Measurements from ENCODE around the gene CRYBA4. TPM values are rescaled to one million over a fixed set of nuclear protein-coding genes. Genes with fewer than 3 reads are reported as not detected.

Gene CRYBA4
- total and polyA plus RNA-seq, 7 donors, result not detected

DNA sequence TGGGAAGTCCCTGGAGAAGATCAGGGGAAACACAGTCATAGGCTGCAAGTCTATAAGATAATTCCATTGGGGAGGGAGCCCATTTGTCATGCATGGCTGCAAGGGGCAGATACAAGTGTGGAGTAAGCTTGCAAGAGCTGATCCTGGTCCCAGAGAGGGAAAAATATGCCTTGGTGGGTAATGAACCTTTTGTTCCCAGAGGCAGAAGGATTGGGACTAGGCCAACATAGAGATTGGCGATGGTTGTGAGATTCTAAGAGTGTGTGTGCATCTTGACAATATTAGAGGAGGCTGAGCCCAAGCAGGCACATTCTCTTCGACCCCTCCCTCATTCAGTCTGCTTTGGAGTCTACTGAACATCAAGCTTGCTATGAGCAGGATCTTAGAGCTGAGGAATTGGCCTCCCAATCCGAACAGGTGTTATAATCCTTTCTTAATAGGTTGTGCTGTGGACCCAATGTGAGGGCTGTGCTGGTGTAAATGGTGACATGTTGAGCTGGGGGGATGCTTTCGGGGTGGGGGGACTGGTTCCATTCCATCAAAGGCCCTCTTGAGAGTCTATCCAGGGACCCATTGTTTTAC is 54.0 kb downstream of the CRYBA4 start:
- DNase-seq, result no peak
- H3K4me1 ChIP-seq, result peaks cover 0 to 28% (median 22%) of the 10 kb centered on the region in 4 donors
- H3K36me3 ChIP-seq, result peaks cover 0 to under 1% (median 0%) of the 10 kb centered on the region in 4 donors
- no peak overlapping the region for H3K4me3 ChIP-seq
- TF ChIP-seq EP300 (IDR thresholded peaks at IDR 0.05) (no peak), POLR2AphosphoS5 (IDR thresholded peaks at IDR 0.05) (no peak), POLR2A (IDR thresholded peaks at IDR 0.05) (no peak)
- TF ChIP-seq, protein P1, sequence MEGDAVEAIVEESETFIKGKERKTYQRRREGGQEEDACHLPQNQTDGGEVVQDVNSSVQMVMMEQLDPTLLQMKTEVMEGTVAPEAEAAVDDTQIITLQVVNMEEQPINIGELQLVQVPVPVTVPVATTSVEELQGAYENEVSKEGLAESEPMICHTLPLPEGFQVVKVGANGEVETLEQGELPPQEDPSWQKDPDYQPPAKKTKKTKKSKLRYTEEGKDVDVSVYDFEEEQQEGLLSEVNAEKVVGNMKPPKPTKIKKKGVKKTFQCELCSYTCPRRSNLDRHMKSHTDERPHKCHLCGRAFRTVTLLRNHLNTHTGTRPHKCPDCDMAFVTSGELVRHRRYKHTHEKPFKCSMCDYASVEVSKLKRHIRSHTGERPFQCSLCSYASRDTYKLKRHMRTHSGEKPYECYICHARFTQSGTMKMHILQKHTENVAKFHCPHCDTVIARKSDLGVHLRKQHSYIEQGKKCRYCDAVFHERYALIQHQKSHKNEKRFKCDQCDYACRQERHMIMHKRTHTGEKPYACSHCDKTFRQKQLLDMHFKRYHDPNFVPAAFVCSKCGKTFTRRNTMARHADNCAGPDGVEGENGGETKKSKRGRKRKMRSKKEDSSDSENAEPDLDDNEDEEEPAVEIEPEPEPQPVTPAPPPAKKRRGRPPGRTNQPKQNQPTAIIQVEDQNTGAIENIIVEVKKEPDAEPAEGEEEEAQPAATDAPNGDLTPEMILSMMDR (IDR thresholded peaks at IDR 0.05), result no peak
- intact Hi-C loops (cut with DNase I), result loop anchor here (5.0 kb wide), 2 partner anchors 1132 to 1332 kb away; no protein-coding TSS in a partner anchor
- no peaks in the 10 kb centered on the region for H3K9me3 ChIP-seq
- 96 to 97% methylated on average over 4 of the region's 4 CpGs for WGBS, 2 donors
- H3K27ac ChIP-seq, result no peak overlapping the region
- H3K27me3 ChIP-seq, result no peaks in the 10 kb centered on the region

DNA sequence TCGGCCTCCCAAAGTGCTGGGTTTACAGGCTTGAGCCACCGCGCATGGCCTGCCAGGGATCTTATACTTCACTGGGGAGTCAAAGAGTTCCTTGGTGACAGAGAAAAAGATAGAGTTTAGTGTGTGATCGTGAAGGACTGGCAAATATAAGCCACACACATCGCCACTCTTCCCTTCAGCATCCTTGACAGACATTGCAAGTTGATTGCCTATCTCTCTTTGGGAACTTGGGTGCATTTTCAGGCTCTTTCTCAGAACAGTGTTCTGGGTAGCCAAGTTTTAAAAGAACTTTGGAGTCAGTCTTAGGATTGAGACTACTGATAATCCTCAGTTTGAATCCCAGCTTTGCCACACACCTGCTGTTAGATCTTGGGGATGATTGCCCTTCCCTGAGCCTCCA is 55.5 kb downstream of the CRYBA4 start:
- Histone ChIP-seq H3K36me3 (peaks cover 0 to 15% (median 4%) of the 10 kb centered on the region in 4 donors), H3K4me3 (no peak overlapping the region), H3K9me3 (no peaks in the 10 kb centered on the region), H3K27ac (no peak overlapping the region), H3K4me1 (peaks cover 0 to 31% (median 22%) of the 10 kb centered on the region in 4 donors), H3K27me3 (no peaks in the 10 kb centered on the region)
- no peak for DNase-seq
- WGBS, 2 donors, result 85 to 87% methylated on average over 5 of the region's 5 CpGs
- no peak for TF ChIP-seq POLR2A (IDR thresholded peaks at IDR 0.05)
- TF ChIP-seq, protein P1 (IDR thresholded peaks at IDR 0.05), result no peak
- no peak for TF ChIP-seq EP300 (IDR thresholded peaks at IDR 0.05)
- TF ChIP-seq POLR2AphosphoS5 (IDR thresholded peaks at IDR 0.05), result no peak
- intact Hi-C loops (cut with DNase I), result loop anchor here (5.0 kb wide), 2 partner anchors 1130 to 1330 kb away; no protein-coding TSS in a partner anchor

DNA sequence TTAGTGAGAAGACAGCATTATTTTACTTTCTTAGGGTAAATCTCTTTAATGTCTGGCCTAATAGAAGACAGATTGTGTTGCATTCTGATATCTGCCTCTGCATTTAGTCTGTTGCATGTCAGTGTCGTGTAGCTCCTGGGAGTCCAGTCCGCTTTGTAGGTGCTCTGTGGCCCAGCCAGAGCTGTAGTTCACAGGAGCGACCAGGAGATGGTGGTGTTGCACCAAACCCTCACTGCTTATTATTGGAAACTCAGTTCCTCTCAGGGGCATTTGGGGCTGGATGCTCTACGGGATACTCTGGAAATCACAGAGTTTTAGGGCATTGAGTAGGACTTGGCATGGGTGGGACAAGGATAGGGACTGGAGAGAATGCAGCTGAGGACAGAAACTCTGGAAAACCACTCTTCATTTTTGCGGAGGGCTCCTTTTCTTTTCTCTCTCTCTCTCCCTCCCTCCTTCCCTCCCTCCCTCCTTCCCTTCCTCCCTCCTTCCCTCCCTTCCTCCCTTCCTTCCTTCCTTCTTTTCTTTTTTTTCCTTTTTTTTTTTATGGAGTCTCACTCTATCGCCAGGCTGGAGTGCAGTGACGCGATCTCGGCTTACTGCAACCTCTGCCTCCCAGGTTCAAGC is 57.4 kb downstream of the CRYBA4 start:
- TF ChIP-seq, protein P1 (IDR thresholded peaks at IDR 0.05), result peak; percentile 49 to 88 (median 87)
- TF ChIP-seq POLR2AphosphoS5 (IDR thresholded peaks at IDR 0.05) (no peak), POLR2A (IDR thresholded peaks at IDR 0.05) (no peak)
- WGBS, 2 donors, result 56% methylated on average over 9 of the region's 9 CpGs
- intact Hi-C loops (cut with DNase I), result loop anchor here (5.0 kb wide), 2 partner anchors 1128 to 1328 kb away; no protein-coding TSS in a partner anchor
- Histone ChIP-seq H3K27me3 (no peaks in the 10 kb centered on the region), H3K27ac (no peak overlapping the region), H3K4me1 (peaks cover 0 to 18% (median 12%) of the 10 kb centered on the region in 4 donors), H3K36me3 (peaks cover 0 to 17% (median 5%) of the 10 kb centered on the region in 4 donors), H3K4me3 (no peak overlapping the region), H3K9me3 (no peaks in the 10 kb centered on the region)
- DNase-seq, result peak; percentile 81

Small RNAs within 50 kb of the gene (small RNA-seq; reads per million reads assigned to genes)
- 0 reads per million in 3 donors for gene RF01874

Other genes with a start within 250 kb of the CRYBA4 start
- 1 to 10 TPM in 3 of 4 donors, under 1 TPM in 1; 0.83 to 1.6 (median 1.3) TPM for gene ASPHD2, start 192.7 kb upstream of the CRYBA4 start, total RNA-seq
- gene ASPHD2, start 192.7 kb upstream of the CRYBA4 start, polyA plus RNA-seq, result 1 to 10 TPM; 1.2 to 3.4 (median 1.8) TPM
- 10 to 100 TPM; 16.0 to 48.7 (median 20.5) TPM for gene HPS4, start 138.2 kb upstream of the CRYBA4 start, total RNA-seq
- gene HPS4, start 138.2 kb upstream of the CRYBA4 start, polyA plus RNA-seq, result 10 to 100 TPM in 1 of 3 donors, 1 to 10 TPM in 2; 4.8 to 19.0 (median 9.0) TPM
- 10 to 100 TPM in 3 of 4 donors, 1 to 10 TPM in 1; 10.0 to 17.4 (median 11.3) TPM for gene SRRD, start 138.1 kb upstream of the CRYBA4 start, total RNA-seq
- gene SRRD, start 138.1 kb upstream of the CRYBA4 start, polyA plus RNA-seq, result 10 to 100 TPM in 1 of 3 donors, 1 to 10 TPM in 2; 4.4 to 10.0 (median 4.8) TPM
- gene TFIP11, start 109.5 kb upstream of the CRYBA4 start, total RNA-seq, result 10 to 100 TPM; 14.0 to 19.1 (median 15.8) TPM
- gene TFIP11, start 109.5 kb upstream of the CRYBA4 start, polyA plus RNA-seq, result 10 to 100 TPM in 2 of 3 donors, 1 to 10 TPM in 1; 8.4 to 18.2 (median 10.2) TPM
- 10 to 100 TPM; 15.9 to 24.3 (median 17.2) TPM for gene TPST2, start 31.8 kb upstream of the CRYBA4 start, total RNA-seq
- gene TPST2, start 31.8 kb upstream of the CRYBA4 start, polyA plus RNA-seq, result 10 to 100 TPM in 1 of 3 donors, 1 to 10 TPM in 2; 5.1 to 13.8 (median 5.4) TPM
- gene CRYBB1, start 3.9 kb upstream of the CRYBA4 start, total RNA-seq, result 1 to 10 TPM in 1 of 4 donors, under 1 TPM in 1, not detected in 2; 0.82 to 1.8 TPM
- 1 to 10 TPM in 1 of 3 donors, under 1 TPM in 1, not detected in 1; 0.47 to 3.0 TPM for gene CRYBB1, start 3.9 kb upstream of the CRYBA4 start, polyA plus RNA-seq
- 1 to 10 TPM in 3 of 4 donors, under 1 TPM in 1; 0.82 to 1.7 (median 1.3) TPM for gene MIAT, start 35.6 kb downstream of the CRYBA4 start, total RNA-seq
- 1 to 10 TPM in 1 of 3 donors, under 1 TPM in 1, not detected in 1; under 0.01 to 3.4 TPM for gene MIAT, start 35.6 kb downstream of the CRYBA4 start, polyA plus RNA-seq